Loucy (cell line): Measurements from ENCODE around the gene MBD3.
"Not testable (repeated sequence)": the region's sequence is repeated elsewhere in the genome, so short reads cannot be mapped to it uniquely, and the experiment has no call there.

Source experiments
- H2AFZ ChIP-seq: fragments of 200-600 bp; sonication (generic); 2 replicates; pipeline ENCODE4 v1.6.0; 2016; ENCODE audit warnings: antibody characterized with exemption, mild to moderate bottlenecking, low read length, moderate library complexity
- H3F3A ChIP-seq: fragments of 200-600 bp; 2 replicates; pipeline ENCODE4 v1.6.0; 2016; ENCODE audit warnings: antibody characterized with exemption, low read depth, mild to moderate bottlenecking
- H3K27me3 ChIP-seq: fragments of 200-600 bp; sonication (generic); 2 replicates; pipeline ENCODE4 v1.6.1; 2014; ENCODE audit warnings: low read length, mild to moderate bottlenecking; ENCODE audit not compliant: insufficient read depth, poor library complexity, severe bottlenecking
- H3K36me3 ChIP-seq: fragments of 200-600 bp; sonication (generic); 2 replicates; pipeline ENCODE4 v1.6.1; 2016; ENCODE audit warnings: low read length; ENCODE audit not compliant: insufficient read depth
- H3K4me1 ChIP-seq: fragments of 200-600 bp; sonication (generic); 2 replicates; pipeline ENCODE4 v1.5.1; 2014; ENCODE audit warnings: low read length, mild to moderate bottlenecking; ENCODE audit not compliant: insufficient read depth, poor library complexity, severe bottlenecking
- H3K4me2 ChIP-seq: fragments of 200-600 bp; sonication (generic); 2 replicates; pipeline ENCODE4 v1.6.0; 2014; ENCODE audit warnings: antibody characterized with exemption, low read length, low read depth, mild to moderate bottlenecking; ENCODE audit not compliant: poor library complexity, severe bottlenecking
- H3K4me3 ChIP-seq: fragments of 200-600 bp; sonication (generic); 2 replicates; pipeline ENCODE4 v1.5.1; 2014; ENCODE audit warnings: low read length, mild to moderate bottlenecking, mixed read lengths; ENCODE audit not compliant: poor library complexity, severe bottlenecking
- H3K79me2 ChIP-seq: fragments of 200-600 bp; sonication (generic); 2 replicates; pipeline ENCODE4 v1.6.1; 2014; ENCODE audit warnings: low read length; ENCODE audit not compliant: insufficient read depth
- H3K9ac ChIP-seq: fragments of 200-600 bp; sonication (generic); 2 replicates; pipeline ENCODE4 v1.6.0; 2014; ENCODE audit warnings: mild to moderate bottlenecking, low read depth, low read length, moderate library complexity; ENCODE audit not compliant: poor library complexity, severe bottlenecking
- H3K9me2 ChIP-seq: fragments of 200-600 bp; sonication (generic); replicated peaks from 2 replicates; pipeline ENCODE4 v1.6.1; 2016; ENCODE audit warnings: low read depth, low read length, mixed read lengths
- H3K9me3 ChIP-seq: fragments of 200-600 bp; sonication (generic); 2 replicates; pipeline ENCODE4 v1.6.1; 2014; ENCODE audit warnings: mild to moderate bottlenecking, antibody characterized with exemption, low read length, low read depth; ENCODE audit not compliant: insufficient read depth
- H4K20me1 ChIP-seq: fragments of 200-600 bp; sonication (generic); 2 replicates; pipeline ENCODE4 v1.6.0; 2014; ENCODE audit warnings: antibody characterized with exemption, low read length, mild to moderate bottlenecking; ENCODE audit not compliant: insufficient read depth, poor library complexity, severe bottlenecking
- EZH2phosphoT487 ChIP-seq: fragments of 200-600 bp; IDR thresholded peaks from 2 replicates; pipeline ENCODE4 v1.6.1; 2018; ENCODE audit warnings: antibody characterized with exemption, mild to moderate bottlenecking, moderate library complexity, borderline replicate concordance
- TF ChIP-seq, protein P1 (sequence below): fragments of 200-600 bp; sonication (generic); conservative IDR thresholded peaks from 2 replicates; pipeline ENCODE4 v1.5.1; 2014; ENCODE audit warnings: mild to moderate bottlenecking, antibody characterized with exemption, low read length

MBD3 gene

GRCh38 chr19:1592755-1593500 is at the start of gene MBD3:
Gene MBD3 (minus strand): TSS chr19:1592865. CDS start chr19:1592631, 234 bp downstream.
- H3K4me1 ChIP-seq, result peaks cover 16% of the 10 kb centered on the region
- H3K9me2 ChIP-seq, result no peaks in the 10 kb centered on the region
- H3K4me2 ChIP-seq, result peak within 1 kb of the TSS; percentile 93
- TF ChIP-seq, protein P1, sequence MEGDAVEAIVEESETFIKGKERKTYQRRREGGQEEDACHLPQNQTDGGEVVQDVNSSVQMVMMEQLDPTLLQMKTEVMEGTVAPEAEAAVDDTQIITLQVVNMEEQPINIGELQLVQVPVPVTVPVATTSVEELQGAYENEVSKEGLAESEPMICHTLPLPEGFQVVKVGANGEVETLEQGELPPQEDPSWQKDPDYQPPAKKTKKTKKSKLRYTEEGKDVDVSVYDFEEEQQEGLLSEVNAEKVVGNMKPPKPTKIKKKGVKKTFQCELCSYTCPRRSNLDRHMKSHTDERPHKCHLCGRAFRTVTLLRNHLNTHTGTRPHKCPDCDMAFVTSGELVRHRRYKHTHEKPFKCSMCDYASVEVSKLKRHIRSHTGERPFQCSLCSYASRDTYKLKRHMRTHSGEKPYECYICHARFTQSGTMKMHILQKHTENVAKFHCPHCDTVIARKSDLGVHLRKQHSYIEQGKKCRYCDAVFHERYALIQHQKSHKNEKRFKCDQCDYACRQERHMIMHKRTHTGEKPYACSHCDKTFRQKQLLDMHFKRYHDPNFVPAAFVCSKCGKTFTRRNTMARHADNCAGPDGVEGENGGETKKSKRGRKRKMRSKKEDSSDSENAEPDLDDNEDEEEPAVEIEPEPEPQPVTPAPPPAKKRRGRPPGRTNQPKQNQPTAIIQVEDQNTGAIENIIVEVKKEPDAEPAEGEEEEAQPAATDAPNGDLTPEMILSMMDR, result no peak
- TF ChIP-seq EZH2phosphoT487, result no peak
- peaks cover 8% of the 10 kb centered on the region for H3K27me3 ChIP-seq
- H3K79me2 ChIP-seq, result peaks cover 42% of the 10 kb centered on the region
- peaks cover 14% of the 10 kb centered on the region; the same call in 1 of the 2 replicates for H3K36me3 ChIP-seq
- H3K9me3 ChIP-seq, result no peaks in the 10 kb centered on the region
- peak within 1 kb of the TSS; percentile 78 for H2AFZ ChIP-seq
- H4K20me1 ChIP-seq, result peaks cover 29% of the 10 kb centered on the region
- H3F3A ChIP-seq, result peaks cover 3% of the 10 kb centered on the region; the same call in 1 of the 2 replicates
- H3K9ac ChIP-seq, result peak within 1 kb of the TSS; percentile 100
- peak within 1 kb of the TSS; percentile 94 for H3K4me3 ChIP-seq

DNA sequence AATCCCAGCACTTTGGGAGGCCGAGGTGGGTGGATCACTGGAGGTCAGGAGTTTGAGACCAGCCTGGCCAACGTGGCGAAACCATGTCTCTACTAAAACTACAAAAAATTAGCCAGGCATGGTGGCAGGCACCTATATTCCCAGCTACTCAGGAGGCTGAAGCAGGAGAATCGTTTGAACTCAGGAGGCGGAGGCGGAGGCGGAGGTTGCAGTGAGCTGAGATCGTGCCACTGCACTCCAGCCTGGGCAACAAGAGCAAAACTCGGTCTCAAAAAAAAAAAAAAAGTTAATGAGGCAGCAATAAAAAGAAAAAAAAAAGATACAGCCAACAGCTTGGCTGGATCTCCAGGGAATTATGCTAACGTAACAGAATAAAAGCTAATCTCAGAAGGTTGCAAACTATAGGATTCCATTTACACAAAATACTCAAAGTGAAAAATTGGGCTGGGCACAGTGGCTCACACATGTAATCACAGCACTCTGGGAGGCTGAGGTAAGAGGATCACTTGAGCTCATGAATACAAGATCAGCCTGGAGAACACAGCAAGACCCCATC is 48.3 kb upstream of the MBD3 start:
- H3K4me1 ChIP-seq, H3K27me3 ChIP-seq, H3K9ac ChIP-seq, H3K4me2 ChIP-seq, H3F3A ChIP-seq, H2AFZ ChIP-seq, H3K9me2 ChIP-seq, H3K9me3 ChIP-seq, H3K4me3 ChIP-seq: not testable (repeated sequence)
- Histone ChIP-seq H3K79me2 (peaks cover 89% of the 10 kb centered on the region), H4K20me1 (peaks cover 77% of the 10 kb centered on the region), H3K36me3 (peaks cover 64% of the 10 kb centered on the region; the same call in 1 of the 2 replicates)

DNA sequence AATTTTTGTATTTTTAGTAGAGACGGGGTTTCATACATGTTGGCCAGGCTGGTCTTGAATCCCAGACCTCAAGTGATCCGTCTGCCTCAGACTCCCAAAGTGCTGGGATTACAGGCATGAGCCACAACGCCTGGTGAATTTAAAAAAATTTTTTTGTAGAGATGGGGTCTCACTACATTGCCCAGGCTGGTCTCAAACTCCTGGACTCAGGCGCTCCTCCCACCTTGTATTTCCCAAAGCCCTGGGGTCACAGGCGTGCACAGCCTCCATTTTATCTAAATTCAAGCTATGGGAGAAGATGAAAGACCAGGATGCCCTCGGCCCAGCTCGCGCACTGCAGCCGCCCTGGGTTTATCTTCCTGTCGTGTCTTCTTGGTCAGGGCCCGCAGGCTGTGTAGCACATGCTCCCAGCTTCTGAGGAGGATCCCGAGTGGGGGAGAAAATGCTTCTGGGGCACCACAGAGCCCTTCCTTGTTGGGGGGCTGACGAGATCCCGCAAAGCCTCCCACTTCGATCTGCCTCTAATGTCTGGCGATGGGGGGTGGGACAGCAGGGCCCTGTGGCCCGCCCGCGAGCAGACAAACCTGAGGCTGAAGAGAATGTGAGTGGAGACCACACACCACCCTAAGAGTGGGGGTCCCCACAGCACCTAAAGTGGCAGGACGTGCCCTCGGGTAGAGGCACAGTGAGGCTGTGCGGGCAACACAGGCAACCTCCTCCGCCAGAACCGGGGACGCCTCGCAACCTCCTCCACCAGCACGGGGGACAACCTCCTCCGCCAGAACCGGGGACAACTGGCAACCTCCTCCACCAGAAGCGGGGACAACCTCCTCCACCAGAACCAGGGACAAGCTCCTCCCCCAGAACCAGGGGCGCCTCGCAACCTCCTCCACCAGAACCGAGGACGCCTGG is 43.9 kb upstream of the MBD3 start:
- Histone ChIP-seq H4K20me1 (peaks cover 72% of the 10 kb centered on the region), H3K27me3 (no peaks in the 10 kb centered on the region), H3K9ac (no peak overlapping the region), H2AFZ (no peak overlapping the region), H3K9me2 (no peaks in the 10 kb centered on the region), H3K4me1 (no peaks in the 10 kb centered on the region), H3K36me3 (peaks cover 80% of the 10 kb centered on the region; the same call in 1 of the 2 replicates), H3K79me2 (peaks cover 84% of the 10 kb centered on the region), H3K4me3 (no peak overlapping the region), H3F3A (no peaks in the 10 kb centered on the region), H3K9me3 (no peaks in the 10 kb centered on the region), H3K4me2 (no peak overlapping the region)
- no peak for TF ChIP-seq EZH2phosphoT487
- TF ChIP-seq, protein P1, result no peak
